NCI-H1694 treated with DMSO at 0.1 percent for 48 hours (cell line): ENCODE results near the gene NARF.
"Not testable (repeated sequence)": the region's sequence is repeated elsewhere in the genome, so short reads cannot be mapped to it uniquely, and the experiment has no call there.

Experiments
- DNase-seq: peaks from one replicate; lab custom pipeline; 2025; lab: John Stamatoyannopoulos, UW

The NARF gene

DNA sequence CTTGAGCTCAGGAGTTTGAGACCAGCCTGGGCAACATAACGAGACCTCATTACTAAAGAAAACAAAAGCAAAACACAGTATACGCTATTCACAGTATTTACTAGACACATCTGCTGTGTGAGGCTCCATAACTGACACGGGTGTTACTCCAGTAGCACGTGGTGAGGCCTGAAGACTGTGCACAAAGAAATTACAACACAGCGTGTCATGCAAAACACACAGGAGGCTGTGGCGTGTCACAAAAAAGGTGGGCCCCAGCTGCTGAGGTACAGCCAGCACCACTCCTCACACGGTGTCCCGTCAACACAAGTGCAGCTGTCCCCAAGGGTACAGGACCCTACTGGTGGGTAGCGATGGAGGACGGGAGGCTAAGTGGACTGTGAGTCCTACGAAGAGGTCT lies 10.7 kb upstream of the NARF start:
- DNase-seq, result no peak

GRCh38 chr17:82449131-82449882 lies 9.2 kb upstream of the NARF start:
- no peak for DNase-seq

- DNase-seq, result no peak
Measured at GRCh38 chr17:82449883-82450356, 8.6 kb upstream of the NARF start.

GRCh38 chr17:82450357-82451106 lies 8.0 kb upstream of the NARF start, which contains the start of gene CYBC1:
CYBC1 (minus strand) TSS chr17:82450752; CDS start chr17:82449254, 1,498 bp downstream.
- DNase-seq, result peak; percentile 82

- DNase-seq, result no peak
Measured at GRCh38 chr17:82452162-82452561, 6.4 kb upstream of the NARF start.

DNA sequence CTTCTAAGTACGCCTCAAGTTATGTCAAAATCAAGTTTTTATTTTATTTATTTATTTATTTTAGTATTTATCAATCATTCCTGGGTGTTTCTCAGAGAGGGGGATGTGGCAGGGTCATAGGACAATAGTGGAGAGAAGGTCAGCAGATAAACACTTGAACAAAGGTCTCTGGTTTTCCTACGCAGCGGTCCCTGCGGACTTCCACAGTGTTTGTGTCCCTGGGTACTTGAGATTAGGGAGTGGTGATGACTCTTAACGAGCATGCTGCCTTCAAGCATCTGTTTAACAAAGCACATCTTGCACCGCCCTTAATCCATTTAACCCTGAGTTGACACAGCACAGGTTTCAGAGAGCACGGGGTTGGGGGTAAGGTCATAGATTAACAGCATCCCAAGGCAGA lies 5.4 kb upstream of the NARF start:
- not testable (repeated sequence) for DNase-seq

GRCh38 chr17:82453706-82454105 lies 4.8 kb upstream of the NARF start:
- DNase-seq, result not testable (repeated sequence)

- no peak for DNase-seq
Measured at GRCh38 chr17:82457073-82457928, 1.2 kb upstream of the NARF start.

- DNase-seq, result peak; percentile 97
Measured at GRCh38 chr17:82457929-82458178, 687 bp upstream of the NARF start.

DNA sequence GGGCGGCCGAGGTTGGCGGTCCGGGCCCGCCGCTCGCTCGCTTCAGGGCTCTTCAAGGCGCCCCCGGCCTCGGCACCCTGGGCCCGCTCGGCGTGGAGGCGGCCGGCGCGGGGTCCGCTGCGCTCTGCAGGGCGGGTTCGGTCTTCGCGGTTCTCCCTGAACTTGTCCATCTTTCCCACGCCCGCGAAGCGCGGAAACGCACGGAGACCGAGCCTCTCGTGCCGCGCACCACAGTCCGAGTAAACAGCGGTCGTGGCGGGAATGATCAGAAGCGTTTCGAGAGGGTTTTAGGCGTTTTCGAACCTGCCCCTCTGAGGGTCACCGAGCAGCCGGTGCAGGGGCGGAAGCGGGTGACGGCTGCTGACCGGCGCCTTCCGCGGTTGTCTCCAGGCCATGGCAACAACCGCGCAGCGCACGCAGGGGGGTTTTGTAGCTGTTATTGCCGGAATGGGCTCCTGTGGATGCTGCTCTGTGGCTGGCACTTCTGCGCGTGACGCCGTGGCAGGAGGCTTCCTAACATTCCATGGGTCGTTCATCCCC lies 414 bp downstream of the NARF start:
- DNase-seq, result no peak

DNA sequence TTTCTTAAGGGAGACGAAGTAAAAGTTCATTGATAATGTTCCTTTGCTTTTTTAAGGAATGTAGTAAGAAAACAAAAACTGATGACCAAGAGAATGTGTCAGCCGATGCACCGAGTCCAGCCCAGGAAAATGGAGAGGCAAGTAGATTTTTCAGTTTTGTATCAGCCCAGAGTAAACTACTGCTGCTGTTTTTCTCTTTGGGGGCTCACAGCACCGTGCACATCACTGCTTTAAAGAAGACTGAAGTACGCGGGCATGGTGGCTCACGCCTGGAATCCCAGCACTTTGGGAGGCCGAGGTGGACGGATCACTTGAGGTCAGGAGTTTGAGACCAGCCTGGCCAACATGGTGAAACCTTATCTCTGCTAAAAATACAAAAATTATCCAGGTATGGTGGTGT lies 1.4 kb downstream of the NARF start:
- not testable (repeated sequence) for DNase-seq

DNA sequence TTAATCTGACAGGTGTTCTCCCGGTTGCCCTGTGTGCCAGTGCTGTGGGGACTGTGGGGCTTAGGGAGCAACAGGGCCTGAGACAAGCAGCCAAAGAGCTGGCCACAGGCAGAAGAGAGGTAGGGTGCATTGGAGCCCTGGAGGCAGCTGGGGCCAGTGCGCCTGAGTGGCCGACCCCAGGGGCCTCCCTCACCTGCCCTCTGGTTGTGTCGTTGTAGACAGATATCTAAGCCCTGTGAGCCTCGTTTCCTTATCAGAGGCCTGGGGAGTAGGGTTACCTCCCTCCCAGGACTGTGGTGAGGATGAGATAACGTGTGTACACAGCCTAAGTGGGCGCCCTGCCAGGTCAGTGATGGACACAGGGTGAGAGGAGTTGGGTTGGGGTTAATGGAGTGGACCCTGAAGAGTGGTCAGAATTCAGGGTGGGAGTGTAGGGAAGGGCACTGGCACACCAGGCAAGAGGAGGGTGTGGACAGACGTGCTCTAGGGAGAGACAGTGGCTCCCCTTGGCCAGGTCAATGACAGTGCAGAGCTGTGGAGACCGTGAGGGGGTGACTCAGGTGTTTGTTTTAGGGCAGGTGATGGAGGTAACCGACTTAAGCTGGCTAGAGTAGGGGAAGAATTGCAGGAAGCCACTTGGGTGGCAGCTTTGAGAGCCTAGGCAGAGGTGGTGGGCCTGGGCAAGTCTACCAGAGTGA lies 3.4 kb downstream of the NARF start:
- DNase-seq, result no peak

- DNase-seq, result no peak
Measured at GRCh38 chr17:82463391-82463790, 4.8 kb downstream of the NARF start.

DNA sequence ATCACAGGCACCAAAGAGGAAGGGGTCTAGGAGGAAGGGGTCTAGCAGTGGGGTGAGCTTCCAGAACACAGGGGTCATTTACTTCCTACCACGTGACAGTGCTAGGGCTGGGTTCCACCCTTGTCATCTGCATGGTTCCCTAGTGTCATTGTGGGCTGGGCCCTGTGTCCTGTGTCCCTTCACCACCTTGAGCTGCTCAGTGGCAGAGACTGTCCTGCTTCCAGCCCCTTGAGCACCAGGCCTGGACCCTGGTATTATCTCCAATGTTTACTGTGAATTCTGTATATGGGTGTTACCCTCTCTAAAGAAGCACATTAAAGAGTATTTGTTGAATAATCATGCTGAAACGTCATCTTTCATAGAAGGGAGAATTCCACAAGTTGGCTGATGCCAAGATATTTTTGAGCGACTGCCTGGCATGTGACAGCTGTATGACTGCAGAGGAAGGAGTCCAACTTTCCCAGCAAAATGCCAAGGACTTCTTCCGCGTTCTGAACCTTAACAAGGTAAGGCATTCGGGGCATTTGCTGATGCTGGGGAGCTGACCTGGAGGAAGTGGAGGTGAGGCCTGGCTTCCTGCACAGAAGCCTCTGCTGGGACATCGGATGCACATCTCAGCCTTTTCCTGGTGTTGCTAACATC lies 5.5 kb downstream of the NARF start:
- no peak for DNase-seq

- no peak for DNase-seq
Measured at GRCh38 chr17:82464567-82464929, 6.0 kb downstream of the NARF start.

- no peak for DNase-seq
Measured at GRCh38 chr17:82465023-82465603, 6.6 kb downstream of the NARF start.

DNA sequence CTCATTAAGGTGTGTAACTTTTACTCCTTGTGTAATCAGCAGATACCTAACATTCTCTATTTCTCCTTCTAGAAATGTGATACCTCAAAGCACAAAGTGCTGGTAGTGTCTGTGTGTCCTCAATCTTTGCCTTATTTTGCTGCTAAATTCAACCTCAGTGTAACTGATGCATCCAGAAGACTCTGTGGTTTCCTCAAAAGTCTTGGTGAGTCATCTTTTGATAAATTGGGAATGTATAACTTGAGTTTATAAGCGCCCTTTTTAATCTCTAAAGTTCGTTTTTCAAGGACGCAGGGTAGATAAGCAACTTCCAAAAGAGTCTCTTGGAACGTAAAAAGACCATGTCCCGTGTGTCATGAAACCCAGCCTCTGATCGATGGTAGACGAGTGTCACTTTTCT lies 10.2 kb downstream of the NARF start:
- no peak for DNase-seq

GRCh38 chr17:82470065-82470464 lies 11.5 kb downstream of the NARF start:
- DNase-seq, result no peak

GRCh38 chr17:82474223-82475010 lies 15.9 kb downstream of the NARF start:
- DNase-seq, result peak; percentile 93

- DNase-seq, result no peak
Measured at GRCh38 chr17:82475458-82475857, 16.9 kb downstream of the NARF start.
